AG04450 (cell line): ENCODE data around the gene IFT52. TPM values are rescaled to one million over a fixed set of nuclear protein-coding genes. Genes with fewer than 3 reads are reported as not detected.

Source experiments
- CTCF ChIA-PET: fragments of 300-600, 350-600 bp; formaldehyde crosslinking; extraction: SDS; loops from one replicate; lab custom pipeline; 2022; ENCODE audit warnings: antibody characterized with exemption, inconsistent platforms; lab: Charles Lee
- POLR2A ChIA-PET: fragments of 350-600 bp; formaldehyde crosslinking; extraction: SDS; loops from one replicate; lab custom pipeline; 2021; ENCODE audit warnings: antibody characterized with exemption, inconsistent platforms; lab: Yijun Ruan, JAX
- DNase-seq: peaks from one replicate; pipeline ENCODE4 v3.0.0-alpha.2; 2011; ENCODE audit warnings: low read depth, low spot score
- H3K27ac ChIP-seq: one replicate; pipeline ENCODE4 v1.5.1; 2012; ENCODE audit warnings: low read depth, low read length, control low read depth
- H3K27me3 ChIP-seq: one replicate; pipeline ENCODE4 v1.6.0; 2012; ENCODE audit warnings: low read length; ENCODE audit not compliant: control insufficient read depth, insufficient read depth
- H3K4me3 ChIP-seq: 2 replicates; pipeline ENCODE4 v1.5.1; 2011; ENCODE audit warnings: mild to moderate bottlenecking, low read depth, low read length, control low read depth
- H3K9me3 ChIP-seq: 2 replicates; pipeline ENCODE4 v1.5.1; 2012; ENCODE audit warnings: low read length; ENCODE audit not compliant: control insufficient read depth, insufficient read depth
- polyA plus RNA-seq: library from polyadenylated mRNA; depleted of rRNA; stranded (reverse); fragments of >200 nt; gene quantifications from 2 replicates; pipeline ENCODE4 v1.2.3, GENCODE V29; 2011
- TF ChIP-seq, protein P1 (sequence below): IDR thresholded peaks from 2 replicates; pipeline ENCODE4 v1.5.1; 2011; ENCODE audit warnings: low read depth, low read length, control low read depth, inconsistent platforms

Gene IFT52
- polyA plus RNA-seq, 1 experiment: 53.2 TPM

DNA sequence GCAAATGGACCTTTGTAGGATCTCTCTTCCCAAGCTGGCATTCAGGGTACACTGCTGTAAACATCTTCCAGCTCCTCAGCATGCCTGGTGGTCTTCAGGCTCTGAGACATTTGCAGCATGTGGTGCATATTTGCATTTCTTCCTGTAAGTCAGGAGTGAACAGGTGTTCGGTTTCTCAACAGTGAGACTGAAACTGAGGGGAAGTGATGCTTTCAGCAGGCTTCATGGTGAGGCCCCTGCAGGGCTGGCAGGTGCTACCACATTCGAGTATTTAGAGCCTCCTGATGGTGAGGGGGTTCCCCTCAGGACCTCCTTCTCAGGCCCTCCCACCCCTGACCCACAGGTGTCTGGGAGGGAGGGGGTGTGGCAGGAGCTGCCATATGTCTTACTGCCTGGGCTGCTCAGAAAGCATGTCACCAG lies 91.3 kb downstream of the IFT52 start:
- TF ChIP-seq, protein P1, sequence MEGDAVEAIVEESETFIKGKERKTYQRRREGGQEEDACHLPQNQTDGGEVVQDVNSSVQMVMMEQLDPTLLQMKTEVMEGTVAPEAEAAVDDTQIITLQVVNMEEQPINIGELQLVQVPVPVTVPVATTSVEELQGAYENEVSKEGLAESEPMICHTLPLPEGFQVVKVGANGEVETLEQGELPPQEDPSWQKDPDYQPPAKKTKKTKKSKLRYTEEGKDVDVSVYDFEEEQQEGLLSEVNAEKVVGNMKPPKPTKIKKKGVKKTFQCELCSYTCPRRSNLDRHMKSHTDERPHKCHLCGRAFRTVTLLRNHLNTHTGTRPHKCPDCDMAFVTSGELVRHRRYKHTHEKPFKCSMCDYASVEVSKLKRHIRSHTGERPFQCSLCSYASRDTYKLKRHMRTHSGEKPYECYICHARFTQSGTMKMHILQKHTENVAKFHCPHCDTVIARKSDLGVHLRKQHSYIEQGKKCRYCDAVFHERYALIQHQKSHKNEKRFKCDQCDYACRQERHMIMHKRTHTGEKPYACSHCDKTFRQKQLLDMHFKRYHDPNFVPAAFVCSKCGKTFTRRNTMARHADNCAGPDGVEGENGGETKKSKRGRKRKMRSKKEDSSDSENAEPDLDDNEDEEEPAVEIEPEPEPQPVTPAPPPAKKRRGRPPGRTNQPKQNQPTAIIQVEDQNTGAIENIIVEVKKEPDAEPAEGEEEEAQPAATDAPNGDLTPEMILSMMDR: no peak
- H3K27me3 ChIP-seq: no peaks in the 10 kb centered on the region
- no peak overlapping the region for H3K27ac ChIP-seq
- H3K9me3 ChIP-seq: no peaks in the 10 kb centered on the region
- ChIA-PET POLR2A (no interaction called here), CTCF (interaction anchor here (0.6 to 2.4 kb wide), 2 partner anchors 10 to 174 kb away, joined by 3 to 5 read pairs; no protein-coding TSS in a partner anchor)
- no peak for DNase-seq
- no peak overlapping the region for H3K4me3 ChIP-seq

DNA sequence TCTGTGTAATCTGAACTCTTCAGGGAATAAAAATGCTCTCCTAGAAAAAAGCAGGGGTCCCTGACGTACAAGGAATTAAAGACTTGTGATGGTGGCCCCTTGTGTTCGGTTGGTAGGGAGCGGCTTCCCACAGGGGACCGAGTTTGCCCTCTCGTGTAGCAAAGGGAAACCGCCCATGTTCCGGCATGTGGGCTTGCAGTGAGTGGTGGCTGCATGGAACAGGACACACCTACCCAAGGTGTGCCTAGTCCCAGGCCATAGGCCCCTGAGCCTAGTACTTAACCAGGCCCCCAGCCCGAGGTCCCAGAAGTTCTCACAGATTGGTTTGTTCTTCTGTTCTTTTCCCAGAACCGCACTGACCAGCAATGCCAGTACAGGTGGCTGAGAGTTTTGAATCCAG lies 91.7 kb downstream of the IFT52 start:
- Histone ChIP-seq H3K27ac (no peak overlapping the region), H3K27me3 (no peaks in the 10 kb centered on the region), H3K9me3 (no peaks in the 10 kb centered on the region), H3K4me3 (no peak overlapping the region)
- TF ChIP-seq, protein P1: no peak
- ChIA-PET POLR2A (no interaction called here), CTCF (no interaction called here)
- DNase-seq: no peak

DNA sequence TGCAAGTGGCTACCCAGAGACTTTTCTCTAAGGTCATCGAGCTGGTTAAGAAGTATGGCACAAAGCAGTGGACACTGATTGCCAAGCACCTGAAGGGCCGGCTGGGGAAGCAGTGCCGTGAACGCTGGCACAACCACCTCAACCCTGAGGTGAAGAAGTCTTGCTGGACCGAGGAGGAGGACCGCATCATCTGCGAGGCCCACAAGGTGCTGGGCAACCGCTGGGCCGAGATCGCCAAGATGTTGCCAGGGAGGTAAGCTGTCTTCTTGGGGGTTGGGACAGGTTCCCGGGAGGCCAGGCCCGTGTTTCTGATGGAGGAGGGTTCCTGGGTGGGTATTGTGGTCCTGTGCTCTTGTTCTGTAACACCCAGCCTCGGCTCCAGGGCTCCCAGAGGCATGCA lies 96.1 kb downstream of the IFT52 start:
- no peak overlapping the region for H3K27ac ChIP-seq
- DNase-seq: no peak
- CTCF ChIA-PET: interaction anchor here (0.5 kb wide), 1 partner anchor 240 kb away, joined by 3 read pairs; no protein-coding TSS in a partner anchor
- H3K4me3 ChIP-seq: no peak overlapping the region
- no peaks in the 10 kb centered on the region for H3K27me3 ChIP-seq
- no peaks in the 10 kb centered on the region for H3K9me3 ChIP-seq
- POLR2A ChIA-PET: no interaction called here
- TF ChIP-seq, protein P1: no peak

DNA sequence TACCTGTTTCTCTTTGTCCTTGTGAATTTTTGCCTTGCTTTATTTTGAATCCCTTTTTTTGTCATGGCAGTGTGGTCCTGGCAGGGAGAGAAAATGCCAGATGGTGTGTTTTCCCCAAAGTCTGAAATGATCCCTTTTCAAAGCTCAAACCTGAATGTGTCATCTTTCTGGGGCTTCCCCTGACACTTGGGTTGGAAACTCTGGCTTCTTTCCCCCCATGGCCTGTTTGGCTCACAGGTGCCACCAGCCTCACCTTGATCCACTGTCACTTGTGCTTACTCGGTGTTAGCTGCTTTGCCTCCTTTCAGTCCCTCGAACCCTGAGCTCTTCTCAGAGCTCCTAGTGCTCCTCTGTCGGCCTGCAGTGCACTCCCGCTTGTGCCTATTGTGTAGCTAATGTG lies 98.4 kb downstream of the IFT52 start:
- ChIA-PET POLR2A (no interaction called here), CTCF (interaction anchor here (1.1 to 2.3 kb wide), 3 partner anchors 151 to 391 kb away, joined by 3 to 5 read pairs (median 3); no protein-coding TSS in a partner anchor)
- H3K27ac ChIP-seq: no peak overlapping the region
- TF ChIP-seq, protein P1: no peak
- H3K4me3 ChIP-seq: no peak overlapping the region
- no peaks in the 10 kb centered on the region for H3K9me3 ChIP-seq
- no peak for DNase-seq
- no peaks in the 10 kb centered on the region for H3K27me3 ChIP-seq

DNA sequence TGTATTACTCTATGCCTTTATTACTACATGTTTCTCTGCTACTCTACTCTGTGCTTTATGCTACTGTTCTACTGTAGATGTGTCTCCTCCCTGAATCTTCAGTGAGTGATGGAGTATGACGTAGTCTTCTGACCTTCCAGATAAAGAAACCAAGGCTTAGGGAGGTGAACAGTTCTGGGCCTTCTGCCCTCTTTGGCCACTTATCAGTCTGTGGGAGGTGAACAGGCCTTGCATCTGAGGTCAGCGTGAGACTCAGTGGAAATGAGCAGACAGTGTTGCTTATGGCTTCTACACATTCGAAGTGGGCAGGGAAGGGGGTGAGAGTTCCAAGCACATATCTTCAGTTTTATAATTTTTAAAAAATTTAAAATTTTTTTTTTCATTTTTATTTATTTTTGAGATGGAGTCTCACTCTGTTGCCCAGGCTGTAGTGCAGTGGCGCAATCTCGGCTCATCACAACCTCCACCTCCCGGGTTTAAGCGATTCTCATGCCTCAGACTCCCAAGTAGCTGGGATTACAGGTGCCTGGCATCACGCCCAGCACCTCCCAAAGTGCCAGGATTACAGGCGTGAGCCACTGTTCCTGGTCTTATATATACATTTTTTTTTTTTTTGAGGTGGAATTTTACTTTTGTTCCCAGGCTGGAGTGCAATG lies 100.3 kb downstream of the IFT52 start:
- Histone ChIP-seq H3K27ac (no peak overlapping the region), H3K9me3 (no peaks in the 10 kb centered on the region), H3K4me3 (no peak overlapping the region), H3K27me3 (no peaks in the 10 kb centered on the region)
- ChIA-PET POLR2A (no interaction called here), CTCF (interaction anchor here (1.3 to 3.0 kb wide), 6 partner anchors 10 to 398 kb away, joined by 3 to 23 read pairs (median 6); no protein-coding TSS in a partner anchor)
- TF ChIP-seq, protein P1: no peak
- DNase-seq: no peak
